ENCODE data around the gene FAIM. TPM values are rescaled to one million over a fixed set of nuclear protein-coding genes. Genes with fewer than 3 reads are reported as not detected.

Gene FAIM
- total and polyA plus RNA-seq, 2 experiments from 2014 or later = 12.0 to 29.7 TPM

DNA sequence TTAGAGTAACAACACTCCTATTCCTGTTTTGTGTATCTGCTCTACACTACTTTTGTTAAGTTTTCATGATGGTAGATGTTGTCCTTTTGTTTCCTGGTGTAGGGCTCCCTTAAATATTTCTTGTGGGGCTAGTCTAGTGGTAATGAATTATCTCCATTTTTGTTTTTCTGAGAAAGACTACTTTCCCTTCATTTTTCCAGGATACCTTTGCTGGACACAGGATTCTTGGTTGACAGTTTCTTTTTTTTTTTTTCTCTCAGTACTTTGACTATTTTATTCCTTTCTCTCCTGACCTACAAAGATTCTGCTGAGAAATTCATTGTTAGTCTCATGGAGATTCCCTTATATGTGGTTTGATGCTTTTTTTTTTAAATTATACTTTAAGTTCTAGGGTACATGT, 37.9 kb downstream of the FAIM start (continued):
- TF ChIP-seq, protein P1, sequence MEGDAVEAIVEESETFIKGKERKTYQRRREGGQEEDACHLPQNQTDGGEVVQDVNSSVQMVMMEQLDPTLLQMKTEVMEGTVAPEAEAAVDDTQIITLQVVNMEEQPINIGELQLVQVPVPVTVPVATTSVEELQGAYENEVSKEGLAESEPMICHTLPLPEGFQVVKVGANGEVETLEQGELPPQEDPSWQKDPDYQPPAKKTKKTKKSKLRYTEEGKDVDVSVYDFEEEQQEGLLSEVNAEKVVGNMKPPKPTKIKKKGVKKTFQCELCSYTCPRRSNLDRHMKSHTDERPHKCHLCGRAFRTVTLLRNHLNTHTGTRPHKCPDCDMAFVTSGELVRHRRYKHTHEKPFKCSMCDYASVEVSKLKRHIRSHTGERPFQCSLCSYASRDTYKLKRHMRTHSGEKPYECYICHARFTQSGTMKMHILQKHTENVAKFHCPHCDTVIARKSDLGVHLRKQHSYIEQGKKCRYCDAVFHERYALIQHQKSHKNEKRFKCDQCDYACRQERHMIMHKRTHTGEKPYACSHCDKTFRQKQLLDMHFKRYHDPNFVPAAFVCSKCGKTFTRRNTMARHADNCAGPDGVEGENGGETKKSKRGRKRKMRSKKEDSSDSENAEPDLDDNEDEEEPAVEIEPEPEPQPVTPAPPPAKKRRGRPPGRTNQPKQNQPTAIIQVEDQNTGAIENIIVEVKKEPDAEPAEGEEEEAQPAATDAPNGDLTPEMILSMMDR (conservative IDR thresholded peaks at IDR 0.05; ENCODE audit: low read depth in 2 of 2) = no peak
- no peak for TF ChIP-seq ZNF331 (CRISPR knock-in tag; IDR thresholded peaks at IDR 0.05; ENCODE audit: low read depth)
- no peak for TF ChIP-seq EZH2 (IDR thresholded peaks at IDR 0.05; ENCODE audit: low read depth, unreplicated experiment)
- no peak for TF ChIP-seq EZH2phosphoT487 (IDR thresholded peaks at IDR 0.05; ENCODE audit: unreplicated experiment)
- no peak for TF ChIP-seq STAT1 (IDR thresholded peaks at IDR 0.05; ENCODE audit: unreplicated experiment)
- no peak for TF ChIP-seq JUNB (IDR thresholded peaks at IDR 0.05; ENCODE audit: unreplicated experiment)

DNA sequence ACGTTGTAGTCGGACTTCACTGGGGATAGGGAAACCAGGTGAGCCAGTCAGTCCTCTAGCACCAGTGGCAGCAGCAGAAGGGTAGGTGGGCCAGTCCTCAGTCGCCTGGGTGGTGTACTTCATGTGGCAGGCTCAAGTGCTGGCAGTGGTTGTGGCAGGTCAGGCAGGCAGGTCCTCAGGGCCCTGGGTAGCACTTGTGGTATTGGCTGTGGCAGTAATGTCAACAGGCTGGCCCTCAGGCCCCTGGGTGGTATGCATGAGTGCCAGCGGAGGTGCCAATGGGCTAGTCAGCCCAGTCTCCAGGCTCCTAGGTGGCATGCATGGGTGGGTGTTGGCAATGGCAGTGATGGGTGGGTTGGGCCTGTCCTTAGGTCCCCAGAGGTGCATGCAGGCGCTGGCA, 40.6 kb downstream of the FAIM start:
- no peaks in the 10 kb centered on the region for H4K20me1 ChIP-seq (replicated peaks; ENCODE audit: insufficient read depth)
- ATAC-seq (no peak), DNase-seq (ENCODE audit: low spot score) (no peak)
- H3F3A ChIP-seq (replicated peaks; ENCODE audit: low read depth) = no peaks in the 10 kb centered on the region
- H3K4me2 ChIP-seq = no peak overlapping the region
- no peak overlapping the region for H2AFZ ChIP-seq
- no peaks in the 10 kb centered on the region for H3K4me1 ChIP-seq (ENCODE audit: insufficient read depth)
- Mint-ChIP-seq H3K36me3 (ENCODE audit: low read depth) (peaks cover 90% of the 10 kb centered on the region), H3K27me3 (ENCODE audit: insufficient read depth, low read depth, poor library complexity) (peaks cover 19% of the 10 kb centered on the region), H3K4me3 (no peak overlapping the region), H3K4me1 (no peaks in the 10 kb centered on the region; the same call in 2 of the 3 replicates), H3K9me3 (peaks cover 62% of the 10 kb centered on the region), H3K27ac (no peak overlapping the region)
- H3K9me2 ChIP-seq (ENCODE audit: insufficient read depth) = no peaks in the 10 kb centered on the region
- no peaks in the 10 kb centered on the region for H3K27me3 ChIP-seq (ENCODE audit: insufficient read depth)
- H3K4me3 ChIP-seq = no peak overlapping the region
- H3K79me2 ChIP-seq (replicated peaks; ENCODE audit: insufficient read depth) = no peaks in the 10 kb centered on the region
- TF ChIP-seq ZNF114 (CRISPR knock-in tag; IDR thresholded peaks at IDR 0.05) (no peak), POLR2AphosphoS5 (IDR thresholded peaks at IDR 0.05; ENCODE audit: low read depth) (no peak), ZNF331 (CRISPR knock-in tag; IDR thresholded peaks at IDR 0.05; ENCODE audit: low read depth) (no peak), NANOG (IDR thresholded peaks at IDR 0.05; ENCODE audit: borderline replicate concordance) (no peak), EZH2 (IDR thresholded peaks at IDR 0.05; ENCODE audit: low read depth, unreplicated experiment) (no peak)
- TF ChIP-seq, protein P2, sequence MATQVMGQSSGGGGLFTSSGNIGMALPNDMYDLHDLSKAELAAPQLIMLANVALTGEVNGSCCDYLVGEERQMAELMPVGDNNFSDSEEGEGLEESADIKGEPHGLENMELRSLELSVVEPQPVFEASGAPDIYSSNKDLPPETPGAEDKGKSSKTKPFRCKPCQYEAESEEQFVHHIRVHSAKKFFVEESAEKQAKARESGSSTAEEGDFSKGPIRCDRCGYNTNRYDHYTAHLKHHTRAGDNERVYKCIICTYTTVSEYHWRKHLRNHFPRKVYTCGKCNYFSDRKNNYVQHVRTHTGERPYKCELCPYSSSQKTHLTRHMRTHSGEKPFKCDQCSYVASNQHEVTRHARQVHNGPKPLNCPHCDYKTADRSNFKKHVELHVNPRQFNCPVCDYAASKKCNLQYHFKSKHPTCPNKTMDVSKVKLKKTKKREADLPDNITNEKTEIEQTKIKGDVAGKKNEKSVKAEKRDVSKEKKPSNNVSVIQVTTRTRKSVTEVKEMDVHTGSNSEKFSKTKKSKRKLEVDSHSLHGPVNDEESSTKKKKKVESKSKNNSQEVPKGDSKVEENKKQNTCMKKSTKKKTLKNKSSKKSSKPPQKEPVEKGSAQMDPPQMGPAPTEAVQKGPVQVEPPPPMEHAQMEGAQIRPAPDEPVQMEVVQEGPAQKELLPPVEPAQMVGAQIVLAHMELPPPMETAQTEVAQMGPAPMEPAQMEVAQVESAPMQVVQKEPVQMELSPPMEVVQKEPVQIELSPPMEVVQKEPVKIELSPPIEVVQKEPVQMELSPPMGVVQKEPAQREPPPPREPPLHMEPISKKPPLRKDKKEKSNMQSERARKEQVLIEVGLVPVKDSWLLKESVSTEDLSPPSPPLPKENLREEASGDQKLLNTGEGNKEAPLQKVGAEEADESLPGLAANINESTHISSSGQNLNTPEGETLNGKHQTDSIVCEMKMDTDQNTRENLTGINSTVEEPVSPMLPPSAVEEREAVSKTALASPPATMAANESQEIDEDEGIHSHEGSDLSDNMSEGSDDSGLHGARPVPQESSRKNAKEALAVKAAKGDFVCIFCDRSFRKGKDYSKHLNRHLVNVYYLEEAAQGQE (IDR thresholded peaks at IDR 0.05; ENCODE audit: unreplicated experiment) = no peak
- no peak overlapping the region for H3K27ac ChIP-seq (ENCODE audit: low read depth)
- peaks cover 30% of the 10 kb centered on the region for H3K36me3 ChIP-seq (ENCODE audit: insufficient read depth)

Data from GM23338 (cell line).